Measurements from ENCODE around the gene RTP2.

GRCh38 chr3:187744169-187745151 lies 42.1 kb upstream of the RTP2 start:
- TF ChIP-seq RAD21 (IDR thresholded peaks at IDR 0.05; ENCODE audit: low read depth): no peak
- no peak for TF ChIP-seq EP300 (IDR thresholded peaks at IDR 0.05; ENCODE audit: borderline replicate concordance)
- TF ChIP-seq REST (IDR thresholded peaks at IDR 0.05; ENCODE audit: low read depth): no peak

Measured in Ishikawa (cell line).